Epithelial cell of esophagus (primary cell): ENCODE measurements around the gene CENPP.
A peak's percentile ranks its signal among the peaks of the same experiment; 100 is the strongest.

Experiments
- DNase-seq: peaks from one replicate; pipeline ENCODE4 v3.0.0; 2010; ENCODE audit warnings: low read depth
- H3K4me3 ChIP-seq: 2 replicates; pipeline ENCODE4 v1.5.1; 2011; ENCODE audit warnings: mild to moderate bottlenecking, low read length, control low read depth
- TF ChIP-seq, protein P1 (sequence below): IDR thresholded peaks from 2 replicates; pipeline ENCODE4 v1.5.1; 2011; ENCODE audit warnings: low read depth, mild to moderate bottlenecking, low read length, control low read depth, inconsistent platforms; ENCODE audit not compliant: insufficient read depth; ENCODE audit errors: missing control alignments

CENPP gene

DNA sequence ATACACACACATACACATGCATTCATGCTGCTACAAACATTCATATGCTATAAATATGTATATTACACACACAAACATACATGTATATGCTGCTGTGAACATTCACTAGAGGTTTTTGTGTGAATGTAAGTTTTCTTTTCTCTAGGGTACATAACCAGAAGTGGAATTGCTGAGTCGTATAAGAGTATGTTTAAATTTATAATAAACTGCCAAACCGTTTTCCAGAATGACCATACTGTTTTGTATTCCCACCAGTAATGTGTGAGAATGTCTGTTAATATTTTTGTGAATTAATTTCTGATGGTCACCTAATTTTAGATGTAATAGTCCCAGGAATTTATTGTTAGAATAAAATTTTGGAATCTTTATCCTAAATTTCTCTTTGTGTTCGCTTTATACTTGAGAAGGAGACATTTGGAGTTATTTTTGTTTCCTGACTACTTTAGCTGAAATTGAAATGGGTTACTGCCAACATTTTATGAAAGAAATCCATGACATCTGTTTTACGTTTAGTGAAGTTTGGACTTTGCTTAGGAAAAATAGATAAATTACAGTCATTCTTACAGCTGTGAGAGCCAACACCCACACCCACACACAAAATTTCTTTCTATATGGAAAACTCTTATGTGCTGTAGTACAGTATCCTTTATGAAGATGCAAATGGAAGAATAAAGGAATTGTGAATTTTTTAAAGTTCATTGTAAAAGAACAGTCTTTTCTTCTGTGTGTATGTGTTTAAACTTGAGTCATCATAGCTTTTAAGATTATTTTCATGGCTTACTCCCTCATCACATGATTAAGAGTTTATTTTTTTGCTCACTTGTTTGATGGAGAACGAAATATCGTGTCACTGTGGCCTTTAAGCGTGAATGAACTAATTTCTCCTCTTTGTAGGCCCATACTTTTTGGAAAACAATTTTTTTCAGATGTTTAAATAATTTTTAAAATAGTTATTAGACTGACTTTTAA lies 24.3 kb downstream of the CENPP start:
- DNase-seq = no peak
- TF ChIP-seq, protein P1, sequence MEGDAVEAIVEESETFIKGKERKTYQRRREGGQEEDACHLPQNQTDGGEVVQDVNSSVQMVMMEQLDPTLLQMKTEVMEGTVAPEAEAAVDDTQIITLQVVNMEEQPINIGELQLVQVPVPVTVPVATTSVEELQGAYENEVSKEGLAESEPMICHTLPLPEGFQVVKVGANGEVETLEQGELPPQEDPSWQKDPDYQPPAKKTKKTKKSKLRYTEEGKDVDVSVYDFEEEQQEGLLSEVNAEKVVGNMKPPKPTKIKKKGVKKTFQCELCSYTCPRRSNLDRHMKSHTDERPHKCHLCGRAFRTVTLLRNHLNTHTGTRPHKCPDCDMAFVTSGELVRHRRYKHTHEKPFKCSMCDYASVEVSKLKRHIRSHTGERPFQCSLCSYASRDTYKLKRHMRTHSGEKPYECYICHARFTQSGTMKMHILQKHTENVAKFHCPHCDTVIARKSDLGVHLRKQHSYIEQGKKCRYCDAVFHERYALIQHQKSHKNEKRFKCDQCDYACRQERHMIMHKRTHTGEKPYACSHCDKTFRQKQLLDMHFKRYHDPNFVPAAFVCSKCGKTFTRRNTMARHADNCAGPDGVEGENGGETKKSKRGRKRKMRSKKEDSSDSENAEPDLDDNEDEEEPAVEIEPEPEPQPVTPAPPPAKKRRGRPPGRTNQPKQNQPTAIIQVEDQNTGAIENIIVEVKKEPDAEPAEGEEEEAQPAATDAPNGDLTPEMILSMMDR = no peak

GRCh38 chr9:92350740-92351133 lies 25.0 kb downstream of the CENPP start:
- DNase-seq = no peak
- TF ChIP-seq, protein P1 = no peak
- H3K4me3 ChIP-seq = no peak overlapping the region

More for the DNA sequence above, 24.3 kb downstream of the CENPP start:
- H3K4me3 ChIP-seq = no peak overlapping the region

- TF ChIP-seq, protein P1 = no peak
- DNase-seq = peak; percentile 11
- H3K4me3 ChIP-seq = no peak overlapping the region
Measured at GRCh38 chr9:92353051-92353450, 27.3 kb downstream of the CENPP start.

- TF ChIP-seq, protein P1 = no peak
- H3K4me3 ChIP-seq = no peak overlapping the region
- DNase-seq = no peak
Measured at GRCh38 chr9:92359394-92359995, 33.7 kb downstream of the CENPP start.

DNA sequence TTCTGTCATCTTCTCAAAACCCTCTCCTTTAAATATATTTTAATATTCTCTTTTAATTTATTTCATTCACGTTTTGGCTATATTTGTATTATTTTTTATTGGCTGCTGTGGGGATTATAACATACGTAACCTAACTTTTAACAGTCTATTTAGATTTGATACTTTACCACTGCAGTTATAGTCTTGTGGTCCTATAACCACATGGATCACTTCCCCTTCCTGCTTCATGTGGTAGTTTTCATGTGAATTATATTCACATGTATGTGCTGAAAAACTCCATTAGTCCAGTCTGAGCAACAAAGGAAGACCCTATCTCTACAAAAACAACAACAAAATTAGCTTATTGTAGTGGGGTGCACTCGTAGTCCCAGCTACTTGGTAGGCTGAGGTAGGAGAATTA lies 34.3 kb downstream of the CENPP start:
- no peak for DNase-seq
- TF ChIP-seq, protein P1 = no peak

GRCh38 chr9:92369075-92369474 lies 43.3 kb downstream of the CENPP start:
- DNase-seq = no peak
- TF ChIP-seq, protein P1 = no peak
- H3K4me3 ChIP-seq = no peak overlapping the region

More for the DNA sequence above, 34.3 kb downstream of the CENPP start:
- no peak overlapping the region for H3K4me3 ChIP-seq

DNA sequence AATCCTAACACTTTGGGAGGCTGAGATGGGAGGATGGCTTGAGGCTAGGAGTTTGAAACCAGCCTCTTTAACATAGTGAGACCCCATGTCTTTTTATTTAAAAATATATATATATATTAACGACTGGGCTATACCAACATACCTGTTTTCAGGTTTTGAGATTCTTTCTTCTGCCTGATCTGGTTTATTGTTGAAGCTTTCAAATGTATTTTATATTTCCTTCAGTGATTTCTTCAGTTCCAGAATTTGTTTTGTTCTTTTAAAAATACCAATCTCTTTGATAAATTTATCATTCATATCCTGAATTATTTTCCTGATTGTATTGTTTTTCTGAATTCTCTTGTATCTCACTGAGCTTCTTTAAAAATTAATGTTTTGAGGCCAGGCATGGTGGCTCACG lies 47.4 kb downstream of the CENPP start:
- DNase-seq = no peak
- no peak overlapping the region for H3K4me3 ChIP-seq
- TF ChIP-seq, protein P1 = no peak
